BJ (cell line): ENCODE measurements around the gene CHI3L2. TPM values are rescaled to one million over a fixed set of nuclear protein-coding genes. Genes with fewer than 3 reads are reported as not detected.
A peak's percentile ranks its signal among the peaks of the same experiment; 100 is the strongest.

Experiments used
- CTCF ChIA-PET: fragments of 350-600 bp; formaldehyde crosslinking; extraction: SDS; loops from one replicate; lab custom pipeline; 2021; ENCODE audit warnings: antibody characterized with exemption, inconsistent platforms; lab: Yijun Ruan, JAX
- POLR2A ChIA-PET: fragments of 300-600 bp; sonication (Branson Sonifier 250); formaldehyde crosslinking; extraction: SDS; loops from one replicate; lab custom pipeline; 2021; ENCODE audit warnings: antibody characterized with exemption; lab: Charles Lee
- DNase-seq: peaks from one replicate; pipeline ENCODE4 v3.0.0-alpha.2; 2011; ENCODE audit warnings: low read depth
- H3K27me3 ChIP-seq: 2 replicates; pipeline ENCODE4 v1.6.0; 2011; ENCODE audit warnings: low read length; ENCODE audit not compliant: control insufficient read depth, insufficient read depth
- H3K36me3 ChIP-seq: 2 replicates; pipeline ENCODE4 v1.5.1; 2011; ENCODE audit warnings: low read length; ENCODE audit not compliant: control insufficient read depth, insufficient read depth
- H3K4me3 ChIP-seq: 2 replicates; pipeline ENCODE4 v1.5.1; 2011; ENCODE audit warnings: low read depth, mild to moderate bottlenecking, control low read depth, low read length
- CTCF ChIP-seq: IDR thresholded peaks from 2 replicates; pipeline ENCODE4 v1.5.1; 2011; ENCODE audit warnings: low read depth, mild to moderate bottlenecking, control low read depth, inconsistent platforms, low read length, moderate library complexity; ENCODE audit not compliant: insufficient read depth
- polyA plus RNA-seq: library from polyadenylated mRNA; depleted of rRNA; stranded (reverse); fragments of >200 nt; gene quantifications from 2 replicates; pipeline ENCODE4 v1.2.3, GENCODE V29; 2011

The CHI3L2 gene
- polyA plus RNA-seq, 1 experiment: 0.05 TPM

- POLR2A ChIA-PET: no interaction called here
- no peak for TF ChIP-seq CTCF
- CTCF ChIA-PET: interaction anchor here (0.7 to 2.8 kb wide), 22 partner anchors 9 to 193 kb away, joined by 3 to 31 read pairs (median 3); no protein-coding TSS in a partner anchor
Observed at GRCh38 chr1:111223126-111223685, 4.3 kb upstream of the CHI3L2 start.

DNA sequence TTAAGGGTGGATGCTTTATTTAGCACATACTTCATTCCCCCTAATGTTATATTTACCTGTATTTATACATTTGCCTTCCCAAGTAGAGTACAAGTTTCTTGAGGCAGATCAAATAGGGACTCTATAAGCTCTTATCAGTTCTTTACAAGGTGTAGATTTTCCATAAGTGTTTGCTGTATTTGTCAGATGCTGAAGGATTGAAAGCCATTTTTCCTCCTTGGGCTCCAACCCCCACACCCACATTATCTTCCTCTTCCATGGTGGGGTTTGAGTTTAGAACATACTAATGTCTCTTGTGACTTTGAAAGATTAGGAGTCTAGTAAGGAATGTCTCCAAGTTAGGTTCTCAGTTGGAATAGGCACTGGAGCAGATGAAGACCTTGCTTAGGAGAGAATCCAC, 2.4 kb upstream of the CHI3L2 start:
- Histone ChIP-seq H3K27me3 (no peaks in the 10 kb centered on the region), H3K4me3 (no peak overlapping the region), H3K36me3 (no peaks in the 10 kb centered on the region)
- DNase-seq: no peak
- TF ChIP-seq CTCF: no peak
- CTCF ChIA-PET: interaction anchor here (1.0 to 1.4 kb wide), 3 partner anchors 34 to 175 kb away, joined by 3 to 5 read pairs (median 4); no protein-coding TSS in a partner anchor
- POLR2A ChIA-PET: no interaction called here

More at GRCh38 chr1:111223126-111223685, 4.3 kb upstream of the CHI3L2 start:
- no peaks in the 10 kb centered on the region for H3K36me3 ChIP-seq
- no peak overlapping the region for H3K4me3 ChIP-seq
- H3K27me3 ChIP-seq: no peaks in the 10 kb centered on the region
- no peak for DNase-seq

DNA sequence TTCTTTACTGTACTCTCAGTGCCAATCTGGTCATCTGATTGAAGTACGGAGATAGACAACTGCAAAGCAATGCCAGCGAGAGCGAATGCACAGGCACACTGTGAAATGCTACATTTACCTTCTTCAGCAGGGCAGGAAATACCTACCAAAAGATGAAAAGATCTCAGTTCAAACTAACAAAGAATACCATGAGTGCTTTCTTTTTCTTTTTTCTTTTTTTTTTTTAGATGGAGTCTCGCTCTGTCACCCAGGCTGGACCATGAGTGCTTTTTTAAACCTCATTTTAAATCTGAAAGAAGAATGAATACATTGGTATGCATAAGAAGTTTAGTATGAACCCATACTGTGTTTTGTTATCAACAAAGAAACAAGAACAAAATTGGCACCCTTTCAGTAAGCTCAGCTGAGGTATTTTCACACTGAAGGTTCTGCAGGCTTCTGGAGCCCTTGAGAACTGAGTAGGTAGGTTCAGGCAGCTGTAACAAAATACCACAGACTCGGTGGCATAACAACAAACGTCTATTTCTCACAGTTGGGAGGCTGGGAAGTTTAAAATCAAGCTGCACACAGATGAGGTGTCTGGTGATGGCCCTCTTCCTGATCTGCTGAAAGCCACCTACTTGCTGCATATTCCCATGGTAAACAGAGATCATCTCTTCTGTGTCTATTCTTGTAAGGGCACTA, 1.7 kb upstream of the CHI3L2 start:
- Histone ChIP-seq H3K4me3 (no peak overlapping the region), H3K36me3 (no peaks in the 10 kb centered on the region), H3K27me3 (no peaks in the 10 kb centered on the region)
- CTCF ChIA-PET: interaction anchor here (1.0 to 1.4 kb wide), 4 partner anchors 35 to 176 kb away, joined by 3 to 5 read pairs (median 4); no protein-coding TSS in a partner anchor
- DNase-seq: no peak
- POLR2A ChIA-PET: no interaction called here
- no peak for TF ChIP-seq CTCF

DNA sequence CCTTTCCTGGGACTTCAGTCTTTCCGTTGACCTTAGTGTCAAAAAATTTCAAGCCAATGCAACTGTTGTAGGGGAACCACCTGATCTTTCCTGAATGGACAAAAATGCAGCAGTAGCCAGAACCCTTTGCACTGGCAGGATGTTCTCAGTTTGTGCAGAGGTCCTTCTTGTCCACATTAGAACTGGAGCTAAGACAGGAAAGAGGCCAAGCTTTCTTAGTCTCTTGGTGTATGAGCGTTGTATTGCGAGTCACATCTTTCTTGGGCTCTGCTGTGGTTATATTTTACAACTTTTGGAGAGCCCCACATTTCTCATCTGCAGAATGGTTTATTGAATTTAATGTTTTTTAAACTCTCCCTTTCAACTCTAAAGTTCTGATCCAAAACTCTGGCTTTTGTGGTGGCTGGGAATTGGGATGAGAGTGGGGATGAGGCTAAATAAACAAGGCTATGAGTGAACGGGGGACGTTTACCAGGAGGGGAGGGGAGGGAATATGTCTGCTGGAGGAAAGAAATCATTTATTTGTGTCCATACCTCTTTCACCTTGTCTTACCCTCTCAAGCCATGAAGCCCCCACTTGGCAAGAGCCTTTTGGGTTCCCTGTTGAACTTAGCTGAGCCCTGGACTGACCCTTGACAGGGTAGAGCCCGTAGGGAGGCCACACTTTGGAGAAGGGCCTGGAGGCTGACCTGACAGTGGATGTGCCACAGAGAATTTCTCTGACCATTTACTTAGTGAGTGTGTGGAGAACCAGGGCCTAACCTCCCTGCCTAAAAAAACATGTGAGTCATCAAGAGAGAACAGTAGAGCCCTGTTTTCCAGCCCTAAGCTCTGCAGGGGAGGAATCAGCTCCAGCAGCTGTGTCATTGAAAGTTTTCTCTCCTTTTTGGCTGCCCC, 586 bp downstream of the CHI3L2 start:
- Histone ChIP-seq H3K4me3 (no peak overlapping the region), H3K27me3 (no peaks in the 10 kb centered on the region), H3K36me3 (no peaks in the 10 kb centered on the region)
- POLR2A ChIA-PET: interaction anchor here (0.6 kb wide), 1 partner anchor 1263 kb away, joined by 4 read pairs; no protein-coding TSS in a partner anchor
- TF ChIP-seq CTCF: no peak
- CTCF ChIA-PET: interaction anchor here (0.9 to 1.5 kb wide), 3 partner anchors 89 to 172 kb away, joined by 3 to 5 read pairs (median 5); no protein-coding TSS in a partner anchor
- DNase-seq: peak; percentile 18
